Neural cell (in vitro differentiated cells): Measurements from ENCODE around the gene CCDC149.

Source experiments
- CTCF ChIP-seq: fragments of 450-650 bp; IDR thresholded peaks from 2 replicates; pipeline ENCODE4 v1.5.1; 2014; ENCODE audit warnings: antibody characterized with exemption, mild to moderate bottlenecking, moderate library complexity; ENCODE audit not compliant: poor library complexity, severe bottlenecking
- EZH2 ChIP-seq: fragments of 200-600, 300-800 bp; shearing (Covaris generic), sonication (generic); IDR thresholded peaks from 2 replicates; pipeline ENCODE4 v1.6.1; 2014; ENCODE audit warnings: antibody characterized with exemption, low read length, borderline replicate concordance, mild to moderate bottlenecking; ENCODE audit not compliant: insufficient read depth, poor library complexity, severe bottlenecking
- POLR2AphosphoS5 ChIP-seq: IDR thresholded peaks from 2 replicates; pipeline ENCODE4 v1.6.1; 2012
- REST ChIP-seq: IDR thresholded peaks from 2 replicates; pipeline ENCODE4 v1.6.1; 2012; ENCODE audit warnings: borderline replicate concordance

DNA sequence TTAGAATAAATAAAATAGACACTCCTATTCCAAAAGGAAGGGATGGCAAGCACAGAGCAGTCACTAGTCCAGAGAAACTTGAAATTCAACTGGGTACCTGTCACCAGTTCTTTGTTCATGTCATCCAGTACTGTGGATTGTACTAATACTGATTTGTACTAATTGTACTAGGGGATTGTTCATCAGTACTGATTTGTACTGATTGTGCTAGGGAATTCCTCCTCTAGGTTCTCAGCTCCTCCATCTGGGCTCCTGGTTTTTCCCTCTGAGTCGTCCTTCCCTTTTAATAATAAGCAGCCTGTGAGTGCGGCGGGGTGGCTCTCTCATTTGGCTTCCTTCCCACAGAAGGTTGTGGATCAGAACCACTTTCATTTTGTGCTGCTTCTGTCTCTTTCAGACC lies 148.5 kb downstream of the CCDC149 start:
- TF ChIP-seq EZH2 (no peak), REST (no peak), CTCF (no peak), POLR2AphosphoS5 (no peak)
